Neural cell (in vitro differentiated cells): ENCODE results near the gene KCNA2.

Experiments used
- EP300 ChIP-seq: fragments of 450-650 bp; conservative IDR thresholded peaks from 2 replicates; pipeline ENCODE4 v1.6.1; 2014; ENCODE audit warnings: antibody characterized with exemption, mild to moderate bottlenecking, moderate library complexity; ENCODE audit not compliant: poor library complexity, severe bottlenecking
- EZH2 ChIP-seq: fragments of 200-600, 300-800 bp; shearing (Covaris generic), sonication (generic); IDR thresholded peaks from 2 replicates; pipeline ENCODE4 v1.6.1; 2014; ENCODE audit warnings: antibody characterized with exemption, low read length, borderline replicate concordance, mild to moderate bottlenecking; ENCODE audit not compliant: insufficient read depth, poor library complexity, severe bottlenecking
- MXI1 ChIP-seq: fragments of 450-650 bp; conservative IDR thresholded peaks from 2 replicates; pipeline ENCODE4 v1.6.1; 2014; ENCODE audit warnings: antibody characterized with exemption, mild to moderate bottlenecking; ENCODE audit not compliant: poor library complexity, severe bottlenecking
- POLR2AphosphoS5 ChIP-seq: IDR thresholded peaks from 2 replicates; pipeline ENCODE4 v1.6.1; 2012
- RAD21 ChIP-seq: fragments of 450-650 bp; conservative IDR thresholded peaks from 2 replicates; pipeline ENCODE4 v1.6.1; 2014; ENCODE audit warnings: antibody characterized with exemption, mild to moderate bottlenecking, moderate library complexity
- REST ChIP-seq: IDR thresholded peaks from 2 replicates; pipeline ENCODE4 v1.6.1; 2012; ENCODE audit warnings: borderline replicate concordance
- SMC3 ChIP-seq: fragments of 450-650 bp; conservative IDR thresholded peaks from 2 replicates; pipeline ENCODE4 v1.6.1; 2014; ENCODE audit warnings: antibody characterized with exemption, mild to moderate bottlenecking, moderate library complexity; ENCODE audit not compliant: poor library complexity
- TAF1 ChIP-seq: IDR thresholded peaks from 2 replicates; pipeline ENCODE4 v1.6.1; 2012; ENCODE audit warnings: low read depth
- TF ChIP-seq, protein P1 (sequence below): fragments of 450-650 bp; IDR thresholded peaks from 2 replicates; pipeline ENCODE4 v1.5.1; 2014; ENCODE audit warnings: antibody characterized with exemption, mild to moderate bottlenecking, moderate library complexity; ENCODE audit not compliant: poor library complexity, severe bottlenecking

DNA sequence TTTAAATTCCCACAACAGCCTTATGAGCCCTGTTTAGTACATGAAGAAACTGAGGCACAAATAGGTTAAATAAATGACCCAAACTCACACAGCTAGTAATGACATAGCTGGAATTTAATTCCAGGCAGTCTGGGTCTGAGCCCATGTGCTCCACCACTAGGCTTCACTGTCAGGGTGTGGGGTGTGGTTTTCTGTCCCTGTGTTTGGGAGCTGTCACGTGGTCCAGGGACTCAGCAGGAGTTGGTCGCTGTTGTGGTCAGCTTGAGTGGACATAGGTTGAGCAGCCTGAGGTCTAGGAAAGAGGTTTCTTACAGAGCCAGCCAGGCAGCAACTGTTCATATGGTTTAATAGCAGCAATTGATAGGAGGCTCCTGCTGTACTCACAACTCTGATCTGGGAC, 59.1 kb downstream of the KCNA2 start:
- TF ChIP-seq RAD21 (no peak), REST (no peak), EP300 (no peak), EZH2 (no peak), MXI1 (no peak), SMC3 (no peak), POLR2AphosphoS5 (no peak), TAF1 (no peak)
- TF ChIP-seq, protein P1, sequence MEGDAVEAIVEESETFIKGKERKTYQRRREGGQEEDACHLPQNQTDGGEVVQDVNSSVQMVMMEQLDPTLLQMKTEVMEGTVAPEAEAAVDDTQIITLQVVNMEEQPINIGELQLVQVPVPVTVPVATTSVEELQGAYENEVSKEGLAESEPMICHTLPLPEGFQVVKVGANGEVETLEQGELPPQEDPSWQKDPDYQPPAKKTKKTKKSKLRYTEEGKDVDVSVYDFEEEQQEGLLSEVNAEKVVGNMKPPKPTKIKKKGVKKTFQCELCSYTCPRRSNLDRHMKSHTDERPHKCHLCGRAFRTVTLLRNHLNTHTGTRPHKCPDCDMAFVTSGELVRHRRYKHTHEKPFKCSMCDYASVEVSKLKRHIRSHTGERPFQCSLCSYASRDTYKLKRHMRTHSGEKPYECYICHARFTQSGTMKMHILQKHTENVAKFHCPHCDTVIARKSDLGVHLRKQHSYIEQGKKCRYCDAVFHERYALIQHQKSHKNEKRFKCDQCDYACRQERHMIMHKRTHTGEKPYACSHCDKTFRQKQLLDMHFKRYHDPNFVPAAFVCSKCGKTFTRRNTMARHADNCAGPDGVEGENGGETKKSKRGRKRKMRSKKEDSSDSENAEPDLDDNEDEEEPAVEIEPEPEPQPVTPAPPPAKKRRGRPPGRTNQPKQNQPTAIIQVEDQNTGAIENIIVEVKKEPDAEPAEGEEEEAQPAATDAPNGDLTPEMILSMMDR: no peak
